Stomach (tissue), 4 donors: ENCODE measurements around the gene JDP2.

Experiments used
- CTCF ChIP-seq, 7 experiments: fragments of 450-650 bp in 4 of 7; fragments of 200-600 bp in 3 of 7; sonication (generic) in 3 of 7; IDR thresholded peaks; one replicate each; pipeline ENCODE4 v1.5.1; 2016 to 2019; ENCODE audit warnings: antibody characterized with exemption in 7 of 7, control low read depth in 2 of 7, mild to moderate bottlenecking in 1 of 7
- EP300 ChIP-seq: sonication (generic); formaldehyde crosslinking; IDR thresholded peaks from one replicate; pipeline ENCODE4 v1.6.1; 2017; ENCODE audit warnings: antibody characterized with exemption
- POLR2A ChIP-seq, 4 donors: fragments of 450-650 bp; IDR thresholded peaks; one replicate each; pipeline ENCODE4 v1.6.1; 2016; ENCODE audit warnings: antibody characterized with exemption in 4 of 4, control low read depth in 2 of 4, mild to moderate bottlenecking in 1 of 4, moderate library complexity in 1 of 4
- POLR2AphosphoS5 ChIP-seq, 3 donors: sonication (generic); formaldehyde crosslinking; IDR thresholded peaks; one replicate each; pipeline ENCODE4 v1.6.1; 2016; ENCODE audit warnings: antibody characterized with exemption in 3 of 3

GRCh38 chr14:75404847-75405246 lies 23.0 kb upstream of the JDP2 start:
- TF ChIP-seq CTCF (IDR thresholded peaks at IDR 0.05): no peak
- no peak for TF ChIP-seq POLR2AphosphoS5 (IDR thresholded peaks at IDR 0.05)
- TF ChIP-seq POLR2A (IDR thresholded peaks at IDR 0.05): no peak
- TF ChIP-seq EP300: no peak
